B cell (primary cell): ENCODE data around the gene MAGEA11. TPM values are rescaled to one million over a fixed set of nuclear protein-coding genes. Genes with fewer than 3 reads are reported as not detected.

Source experiments
- ATAC-seq: fragments of 200-7000 bp; cut with Tn5 transposase; one replicate; pipeline ENCODE4 v1.10.0; 2021; ENCODE audit warnings: low read depth, mild to moderate bottlenecking, moderate number of reproducible peaks, moderate library complexity
- CTCF ChIA-PET: fragments of 350-600 bp; sonication (Branson Sonifier 250); formaldehyde crosslinking; loops from one replicate; lab custom pipeline; 2021; ENCODE audit warnings: antibody characterized with exemption, inconsistent platforms; lab: Charles Lee
- POLR2A ChIA-PET: fragments of 350-600 bp; sonication (Branson Sonifier 250); formaldehyde crosslinking; loops from one replicate; lab custom pipeline; 2021; ENCODE audit warnings: antibody characterized with exemption; lab: Charles Lee
- DNase-seq: peaks from one replicate; pipeline ENCODE4 v3.0.0; 2013
- H2AFZ ChIP-seq: 2 replicates; pipeline ENCODE4 v1.6.1; 2012; ENCODE audit warnings: mild to moderate bottlenecking, low read depth, low read length; ENCODE audit not compliant: insufficient read depth, poor library complexity, severe bottlenecking
- H3K27ac ChIP-seq, 2 donors: 1 replicate in 1 of 2; 2 replicates in 1 of 2; pipeline ENCODE4 v1.5.1; 2012 to 2013; ENCODE audit warnings: low read length in 2 of 2, mild to moderate bottlenecking in 2 of 2, moderate library complexity in 1 of 2
- H3K27me3 ChIP-seq, 4 experiments: fragments of 200-600 bp in 1 of 4; sonication (generic) in 1 of 4; replicated peaks in 1 of 4; 1 replicate in 2 of 4; 2 replicates in 2 of 4; pipeline versions ENCODE4 v1.6.1 to v1.7.0; 2013 to 2016; ENCODE audit warnings: low read length in 3 of 4, mild to moderate bottlenecking in 2 of 4, mixed read lengths in 1 of 4, moderate library complexity in 1 of 4; ENCODE audit not compliant: insufficient read depth in 4 of 4, control insufficient read depth in 3 of 4; ENCODE audit errors: control extremely low read depth in 1 of 4
- H3K36me3 ChIP-seq, 2 experiments: replicated peaks in 1 of 2; 1 replicate in 1 of 2; 2 replicates in 1 of 2; pipeline versions ENCODE4 v1.6.1 to v1.7.1; 2013; ENCODE audit warnings: low read length in 1 of 2; ENCODE audit not compliant: insufficient read depth in 2 of 2, control insufficient read depth in 1 of 2; ENCODE audit errors: control extremely low read depth in 1 of 2, extremely low read depth in 1 of 2
- H3K4me1 ChIP-seq, 2 donors: fragments of 200-600 bp in 1 of 2; sonication (generic) in 1 of 2; 1 replicate in 1 of 2; 2 replicates in 1 of 2; pipeline versions ENCODE4 v1.5.1 to v1.6.1; 2013 to 2017; ENCODE audit warnings: low read length in 2 of 2; ENCODE audit not compliant: control insufficient read depth in 2 of 2, insufficient read depth in 2 of 2
- H3K4me2 ChIP-seq: replicated peaks from 2 replicates; pipeline ENCODE3; 2012; ENCODE audit warnings: mild to moderate bottlenecking, low read depth, low read length; ENCODE audit not compliant: poor library complexity, severe bottlenecking
- H3K4me3 ChIP-seq, 5 experiments: fragments of 200-600 bp in 1 of 5; sonication (generic) in 1 of 5; 1 replicate in 3 of 5; 2 replicates in 2 of 5; pipeline versions ENCODE4 v1.5.1 to v1.7.0; 2011 to 2016; ENCODE audit warnings: low read length in 4 of 5, mild to moderate bottlenecking in 4 of 5, low read depth in 2 of 5, control low read depth in 1 of 5, moderate library complexity in 1 of 5; ENCODE audit not compliant: insufficient read depth in 1 of 5; ENCODE audit errors: control extremely low read depth in 1 of 5, extremely low read depth in 1 of 5
- H3K79me2 ChIP-seq: fragments of 200-600 bp; sonication (generic); one replicate; pipeline ENCODE4 v1.6.0; 2016; ENCODE audit warnings: low read length; ENCODE audit not compliant: control insufficient read depth, insufficient read depth
- H3K9ac ChIP-seq: fragments of 200-600 bp; sonication (generic); 2 replicates; pipeline ENCODE4 v1.6.1; 2017; ENCODE audit warnings: mild to moderate bottlenecking, low read length, moderate library complexity
- H3K9me3 ChIP-seq, 3 donors: one replicate each; pipeline versions ENCODE4 v1.6.1 to v1.7.1; 2013; ENCODE audit warnings: low read length in 2 of 3; ENCODE audit not compliant: control insufficient read depth in 2 of 3, insufficient read depth in 1 of 3; ENCODE audit errors: control extremely low read depth in 1 of 3
- H4K20me1 ChIP-seq: 2 replicates; pipeline ENCODE4 v1.6.0; 2012; ENCODE audit warnings: mild to moderate bottlenecking, low read length; ENCODE audit not compliant: insufficient read depth, control insufficient read depth, poor library complexity, severe bottlenecking
- H3K27ac Mint-ChIP-seq: one replicate; pipeline ENCODE4 v1.8.0; 2021; ENCODE audit warnings: mixed read lengths
- H3K27me3 Mint-ChIP-seq: one replicate; pipeline ENCODE4 v1.8.0; 2021; ENCODE audit warnings: mixed read lengths
- H3K4me1 Mint-ChIP-seq: one replicate; pipeline ENCODE4 v1.8.0; 2021; ENCODE audit warnings: mixed read lengths
- H3K4me3 Mint-ChIP-seq: one replicate; pipeline ENCODE4 v1.8.0; 2021; ENCODE audit warnings: mixed read lengths
- H3K9me3 Mint-ChIP-seq: one replicate; pipeline ENCODE4 v1.8.0; 2022; ENCODE audit warnings: mixed read lengths; ENCODE audit not compliant: insufficient read depth
- CTCF ChIP-seq: fragments of 200-600 bp; IDR thresholded peaks from one replicate; pipeline ENCODE4 v1.8.0; 2022; ENCODE audit warnings: antibody characterized with exemption, mild to moderate bottlenecking
- EZH2 ChIP-seq: IDR thresholded peaks from 2 replicates; pipeline ENCODE4 v1.6.1; 2012; ENCODE audit warnings: borderline replicate concordance, low read depth, mild to moderate bottlenecking, moderate library complexity, low read length; ENCODE audit not compliant: insufficient read depth, poor library complexity, severe bottlenecking
- WGBS: methylation state at CpG from one replicate; pipeline ENCODE4 v1.1.5; 2013; ENCODE audit warnings: missing lambda C conversion rate; ENCODE audit not compliant: insufficient coverage; 5-methylcytosine and 5-hydroxymethylcytosine counted together
- intact Hi-C: fragments of 100-400 bp; cut with micrococcal nuclease; formaldehyde crosslinking; loops from one replicate; pipeline ENCODE4 v1.10.0; 2022
- polyA plus RNA-seq: library from polyadenylated mRNA; depleted of rRNA; stranded (reverse); fragments of >200 nt; gene quantifications from 2 replicates; pipeline ENCODE4 v1.2.3, GENCODE V29; 2012
- total RNA-seq, 2 donors: library from RNA; stranded (reverse); fragments of 120-200 nt in 1 of 2; gene quantifications; 1 replicate in 1 of 2; 2 replicates in 1 of 2; pipeline versions ENCODE4 v1.2.3 to v1.2.4, GENCODE V29; 2013 to 2022

Gene MAGEA11
- total and polyA plus RNA-seq, 2 donors (not counting 1 experiment from before 2014, with no cell fraction given), result not detected

GRCh38 chrX:149712831-149713230 lies 971 bp downstream of the MAGEA11 start:
- no peaks in the 10 kb centered on the region for H3K27me3 Mint-ChIP-seq
- H3K4me3 ChIP-seq, result no peak overlapping the region
- H3K9ac ChIP-seq, result no peak overlapping the region
- WGBS, result 100% methylated on average over 1 of the region's 5 CpGs
- no peak overlapping the region for H3K27ac Mint-ChIP-seq
- H3K27ac ChIP-seq, result no peak overlapping the region
- H3K4me3 Mint-ChIP-seq, result no peak overlapping the region
- no peaks in the 10 kb centered on the region for H3K36me3 ChIP-seq
- H2AFZ ChIP-seq, result no peak overlapping the region
- ChIA-PET POLR2A (no interaction called here), CTCF (no interaction called here)
- H3K4me2 ChIP-seq, result no peak overlapping the region
- ATAC-seq (no peak), DNase-seq (no peak)
- no peaks in the 10 kb centered on the region for H3K9me3 ChIP-seq
- TF ChIP-seq CTCF, result no peak
- TF ChIP-seq EZH2, result no peak
- H3K79me2 ChIP-seq, result no peaks in the 10 kb centered on the region
- intact Hi-C loops, result no loop called here
- no peaks in the 10 kb centered on the region for H3K9me3 Mint-ChIP-seq
- H4K20me1 ChIP-seq, result no peaks in the 10 kb centered on the region
- peaks cover 14% of the 10 kb centered on the region in 2 donors for H3K4me1 ChIP-seq
- H3K27me3 ChIP-seq, result no peaks in the 10 kb centered on the region
- peaks cover 14% of the 10 kb centered on the region for H3K4me1 Mint-ChIP-seq

GRCh38 chrX:149713279-149714050 lies 1.6 kb downstream of the MAGEA11 start:
- H3K4me2 ChIP-seq, result no peak overlapping the region
- H3K4me1 ChIP-seq, result peaks cover 14% of the 10 kb centered on the region in 2 donors
- Mint-ChIP-seq H3K4me1 (peaks cover 14% of the 10 kb centered on the region), H3K27ac (no peak overlapping the region), H3K9me3 (no peaks in the 10 kb centered on the region), H3K4me3 (no peak overlapping the region), H3K27me3 (no peaks in the 10 kb centered on the region)
- H3K9me3 ChIP-seq, result no peaks in the 10 kb centered on the region
- no peaks in the 10 kb centered on the region for H3K36me3 ChIP-seq
- ChIA-PET POLR2A (no interaction called here), CTCF (no interaction called here)
- H4K20me1 ChIP-seq, result no peaks in the 10 kb centered on the region
- no peak overlapping the region for H3K4me3 ChIP-seq
- ATAC-seq (no peak), DNase-seq (no peak)
- no peak overlapping the region for H3K27ac ChIP-seq
- H3K9ac ChIP-seq, result no peak overlapping the region
- TF ChIP-seq EZH2 (no peak), CTCF (no peak)
- H2AFZ ChIP-seq, result no peak overlapping the region
- intact Hi-C loops, result no loop called here
- WGBS, result 100% methylated on average over 1 of the region's 5 CpGs
- H3K27me3 ChIP-seq, result no peaks in the 10 kb centered on the region
- H3K79me2 ChIP-seq, result no peaks in the 10 kb centered on the region
